Gastroesophageal sphincter (tissue), 3 donors: ENCODE results near the gene TMSB4X.

Source experiments
- CTCF ChIP-seq, 4 experiments: fragments of 200-600 bp in 2 of 4; fragments of 450-650 bp in 2 of 4; sonication (generic) in 1 of 4; IDR thresholded peaks; one replicate each; pipeline ENCODE4 v1.5.1; 2017 to 2019; ENCODE audit warnings: antibody characterized with exemption in 4 of 4, mild to moderate bottlenecking in 2 of 4, moderate library complexity in 2 of 4
- EP300 ChIP-seq: sonication (generic); formaldehyde crosslinking; IDR thresholded peaks from one replicate; pipeline ENCODE4 v1.6.1; 2017; ENCODE audit warnings: antibody characterized with exemption, mild to moderate bottlenecking
- POLR2A ChIP-seq, 2 donors: fragments of 450-650 bp; IDR thresholded peaks; one replicate each; pipeline ENCODE4 v1.6.1; 2017; ENCODE audit warnings: antibody characterized with exemption in 2 of 2, mild to moderate bottlenecking in 2 of 2, moderate library complexity in 1 of 2
- POLR2AphosphoS5 ChIP-seq: sonication (generic); formaldehyde crosslinking; IDR thresholded peaks from one replicate; pipeline ENCODE4 v1.6.1; 2017; ENCODE audit warnings: antibody characterized with exemption

- TF ChIP-seq CTCF (IDR thresholded peaks at IDR 0.05) (no peak), EP300 (no peak), POLR2A (IDR thresholded peaks at IDR 0.05) (no peak), POLR2AphosphoS5 (no peak)
Observed at GRCh38 chrX:12972878-12973560, 1.9 kb upstream of the TMSB4X start.
